RWPE2 (cell line): ENCODE measurements around the gene AGTRAP.

Experiments used
- ATAC-seq: fragments of 200-7000 bp; cut with Tn5 transposase; 3 replicates; pipeline ENCODE4 v1.9.1; 2021; ENCODE audit warnings: low read depth
- DNase-seq: peaks from one replicate; pipeline ENCODE4 v3.0.0-alpha.2; 2020; ENCODE audit warnings: low spot score
- H3K27ac ChIP-seq: fragments of 450-650 bp; 2 replicates; pipeline ENCODE4 v1.5.1; 2017; ENCODE audit warnings: mild to moderate bottlenecking; ENCODE audit not compliant: poor library complexity, severe bottlenecking
- H3K27me3 ChIP-seq: fragments of 250-450 bp; sonication (Bioruptor Pico); 2 replicates; pipeline ENCODE4 v1.5.1; 2021; ENCODE audit warnings: mild to moderate bottlenecking, moderate library complexity; ENCODE audit not compliant: insufficient read depth, poor library complexity, severe bottlenecking
- H3K36me3 ChIP-seq: fragments of 250-450 bp; sonication (Bioruptor Pico); 2 replicates; pipeline ENCODE4 v1.5.1; 2020; ENCODE audit warnings: low read depth, mild to moderate bottlenecking, moderate library complexity
- H3K4me1 ChIP-seq: fragments of 250-450 bp; sonication (Bioruptor Pico); 2 replicates; pipeline ENCODE4 v1.5.1; 2021; ENCODE audit warnings: mild to moderate bottlenecking, moderate library complexity; ENCODE audit not compliant: insufficient read depth, poor library complexity, severe bottlenecking
- H3K4me3 ChIP-seq: fragments of 250-450 bp; sonication (Bioruptor Pico); 2 replicates; pipeline ENCODE4 v1.5.1; 2021; ENCODE audit warnings: mild to moderate bottlenecking, moderate library complexity; ENCODE audit not compliant: severe bottlenecking
- H3K9me3 ChIP-seq: fragments of 250-450 bp; sonication (Bioruptor Pico); 2 replicates; pipeline ENCODE4 v1.5.1; 2021; ENCODE audit warnings: mild to moderate bottlenecking, moderate library complexity; ENCODE audit not compliant: severe bottlenecking
- CTCF ChIP-seq: fragments of 450-650 bp; IDR thresholded peaks from one replicate; pipeline ENCODE4 v1.5.1; 2017; ENCODE audit warnings: mild to moderate bottlenecking, moderate library complexity; ENCODE audit not compliant: poor library complexity, severe bottlenecking

Gene AGTRAP

GRCh38 chr1:11741919-11742558, 6.1 kb downstream of the AGTRAP start:
- ATAC-seq (no peak), DNase-seq (no peak)
- Histone ChIP-seq H3K27me3 (no peaks in the 10 kb centered on the region), H3K27ac (no peak overlapping the region), H3K4me3 (no peak overlapping the region), H3K9me3 (no peaks in the 10 kb centered on the region), H3K4me1 (peaks cover 24% of the 10 kb centered on the region), H3K36me3 (peaks cover 38% of the 10 kb centered on the region)
- TF ChIP-seq CTCF, result no peak

GRCh38 chr1:11744287-11744686, 8.4 kb downstream of the AGTRAP start:
- H3K36me3 ChIP-seq, result peaks cover 47% of the 10 kb centered on the region
- no peak for ATAC-seq
- H3K4me1 ChIP-seq, result peaks cover 16% of the 10 kb centered on the region
- DNase-seq, result no peak
- no peaks in the 10 kb centered on the region for H3K9me3 ChIP-seq
- no peak for TF ChIP-seq CTCF
- H3K27ac ChIP-seq, result no peak overlapping the region
- H3K27me3 ChIP-seq, result no peaks in the 10 kb centered on the region
- H3K4me3 ChIP-seq, result no peak overlapping the region

GRCh38 chr1:11746092-11746491, 10.2 kb downstream of the AGTRAP start:
- peaks cover 56% of the 10 kb centered on the region for H3K36me3 ChIP-seq
- no peaks in the 10 kb centered on the region for H3K27me3 ChIP-seq
- TF ChIP-seq CTCF, result no peak
- H3K4me1 ChIP-seq, result no peaks in the 10 kb centered on the region
- DNase-seq, result no peak
- H3K27ac ChIP-seq, result no peak overlapping the region
- ATAC-seq, result no peak
- no peaks in the 10 kb centered on the region for H3K9me3 ChIP-seq
- no peak overlapping the region for H3K4me3 ChIP-seq

GRCh38 chr1:11746795-11747487, 11.0 kb downstream of the AGTRAP start:
- Histone ChIP-seq H3K27me3 (no peaks in the 10 kb centered on the region), H3K27ac (no peak overlapping the region), H3K36me3 (peaks cover 48% of the 10 kb centered on the region), H3K9me3 (no peaks in the 10 kb centered on the region), H3K4me1 (no peaks in the 10 kb centered on the region), H3K4me3 (no peak overlapping the region)
- DNase-seq, result no peak
- no peak for TF ChIP-seq CTCF
- no peak for ATAC-seq
